DMS53 treated with DMSO at 0.1 percent for 48 hours (cell line): Measurements from ENCODE around the gene ATP2A3.
"Not testable (repeated sequence)": the region's sequence is repeated elsewhere in the genome, so short reads cannot be mapped to it uniquely, and the experiment has no call there.

Source experiments
- DNase-seq: peaks from one replicate; lab custom pipeline; 2025; ENCODE audit not compliant: unreplicated experiment; lab: John Stamatoyannopoulos, UW

The ATP2A3 gene

DNA sequence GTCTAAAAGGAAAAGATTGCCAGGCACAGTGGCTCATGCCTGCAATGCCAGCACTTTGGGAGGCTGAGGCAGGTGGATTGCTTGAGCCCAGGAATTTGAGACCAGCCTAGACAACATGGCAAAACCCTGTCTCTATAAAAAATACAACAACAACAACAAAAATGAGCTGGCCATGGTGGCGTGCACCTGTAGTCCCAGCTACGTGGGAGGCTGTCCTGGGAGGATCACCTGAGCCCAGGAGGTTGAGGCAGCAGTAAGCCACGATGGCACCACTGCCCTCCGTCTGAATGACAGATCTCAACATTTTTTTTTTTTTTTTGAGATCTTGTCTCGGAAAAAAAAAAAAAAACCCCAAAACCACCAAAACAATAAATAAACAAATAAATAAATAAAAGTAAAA is 28.1 kb upstream of the ATP2A3 start:
- DNase-seq, result no peak

DNA sequence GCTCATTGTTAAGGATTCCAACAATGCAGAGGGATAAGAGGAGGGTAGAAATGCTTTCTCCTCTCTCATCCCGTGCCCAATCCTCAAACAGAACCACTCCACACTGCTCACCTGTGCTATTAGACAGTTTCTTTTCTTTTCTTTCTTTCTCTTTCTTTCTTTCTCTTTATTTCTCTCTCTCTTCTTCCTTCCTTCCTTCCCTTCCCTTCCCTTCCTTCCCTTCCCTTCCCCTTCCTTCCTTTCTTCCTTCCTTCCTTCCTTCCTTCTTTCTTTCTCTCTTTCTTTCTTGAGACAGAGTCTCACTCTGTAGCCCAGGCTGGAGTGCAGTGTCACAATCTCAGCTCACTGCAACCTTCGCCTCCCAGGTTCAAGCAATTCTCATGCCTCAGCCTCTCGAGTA is 27.5 kb upstream of the ATP2A3 start:
- not testable (repeated sequence) for DNase-seq

DNA sequence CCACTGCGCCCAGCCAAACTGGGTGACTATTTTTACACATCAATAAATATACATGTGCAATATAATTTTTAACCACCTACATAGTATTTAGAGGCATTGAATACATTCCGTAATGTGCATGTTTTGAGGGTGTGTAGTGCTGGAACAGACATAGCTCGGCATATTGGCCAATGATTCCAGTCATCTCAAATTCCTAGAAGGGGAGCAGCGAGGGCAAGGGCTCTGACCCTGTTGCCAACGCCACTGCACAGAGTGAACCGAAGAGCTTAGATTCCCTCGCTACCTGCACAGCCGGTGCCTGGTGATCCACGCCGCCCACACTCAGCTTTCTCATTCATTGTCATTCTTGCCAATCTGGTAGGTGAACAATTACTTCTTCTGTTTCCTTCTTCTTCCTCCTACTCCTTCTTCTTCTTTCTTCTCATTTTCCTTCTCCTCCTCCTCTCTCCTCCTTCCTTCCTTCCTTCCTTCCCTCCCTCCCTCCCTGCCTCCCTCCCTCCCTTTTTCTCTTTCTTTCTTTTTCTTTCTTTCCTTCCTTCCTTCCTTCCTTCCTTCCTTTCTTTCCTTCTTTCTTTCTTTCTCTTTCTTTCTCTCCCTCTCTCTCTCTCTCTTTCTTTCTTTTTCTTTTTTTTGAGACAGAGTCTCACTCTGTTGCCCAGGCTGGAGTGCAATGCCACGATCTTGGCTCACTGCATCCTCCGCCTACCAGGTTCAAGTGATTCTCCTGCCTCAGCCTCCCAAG is 26.3 kb upstream of the ATP2A3 start:
- no peak for DNase-seq

DNA sequence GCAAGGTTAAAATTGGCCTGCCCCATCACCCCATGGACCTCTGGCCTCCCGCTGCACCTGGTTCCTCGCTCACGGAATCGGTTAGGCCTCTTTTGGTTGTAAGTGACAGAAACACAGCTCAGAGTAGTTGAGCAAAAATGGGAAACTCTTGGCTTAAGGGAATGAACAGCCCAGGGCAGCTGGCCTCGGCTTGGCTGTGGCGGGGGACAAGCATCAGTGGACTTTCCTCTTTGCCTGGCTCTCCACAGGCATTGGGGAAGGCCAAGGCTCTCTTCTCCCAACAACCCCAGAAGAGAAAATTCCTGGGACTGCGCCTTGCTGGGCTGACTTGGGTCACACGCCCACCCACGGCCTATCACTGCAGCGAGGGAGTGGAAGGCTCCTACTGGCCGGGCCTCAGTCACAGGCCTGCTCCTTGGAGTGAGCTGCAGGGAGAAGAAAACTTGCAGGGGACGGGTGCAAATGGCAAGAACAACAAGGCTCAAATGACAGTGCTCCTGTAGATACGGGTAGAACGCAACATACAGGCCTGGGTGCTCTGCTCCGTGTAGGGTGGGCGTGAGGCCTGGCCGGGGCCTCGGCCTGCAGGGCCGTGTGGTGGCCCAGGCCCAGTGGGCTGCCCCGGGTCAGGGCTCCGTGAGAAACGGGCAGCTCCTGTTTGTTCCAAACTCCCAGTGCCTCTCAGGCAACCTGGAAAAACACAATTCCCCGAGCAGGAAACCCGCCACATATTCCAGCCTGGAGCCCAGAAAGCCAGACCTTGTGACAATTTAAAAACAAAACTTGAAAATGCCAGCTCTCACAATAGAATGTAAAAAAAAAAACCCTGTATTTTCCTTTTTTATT is 25.0 kb upstream of the ATP2A3 start:
- DNase-seq, result no peak

DNA sequence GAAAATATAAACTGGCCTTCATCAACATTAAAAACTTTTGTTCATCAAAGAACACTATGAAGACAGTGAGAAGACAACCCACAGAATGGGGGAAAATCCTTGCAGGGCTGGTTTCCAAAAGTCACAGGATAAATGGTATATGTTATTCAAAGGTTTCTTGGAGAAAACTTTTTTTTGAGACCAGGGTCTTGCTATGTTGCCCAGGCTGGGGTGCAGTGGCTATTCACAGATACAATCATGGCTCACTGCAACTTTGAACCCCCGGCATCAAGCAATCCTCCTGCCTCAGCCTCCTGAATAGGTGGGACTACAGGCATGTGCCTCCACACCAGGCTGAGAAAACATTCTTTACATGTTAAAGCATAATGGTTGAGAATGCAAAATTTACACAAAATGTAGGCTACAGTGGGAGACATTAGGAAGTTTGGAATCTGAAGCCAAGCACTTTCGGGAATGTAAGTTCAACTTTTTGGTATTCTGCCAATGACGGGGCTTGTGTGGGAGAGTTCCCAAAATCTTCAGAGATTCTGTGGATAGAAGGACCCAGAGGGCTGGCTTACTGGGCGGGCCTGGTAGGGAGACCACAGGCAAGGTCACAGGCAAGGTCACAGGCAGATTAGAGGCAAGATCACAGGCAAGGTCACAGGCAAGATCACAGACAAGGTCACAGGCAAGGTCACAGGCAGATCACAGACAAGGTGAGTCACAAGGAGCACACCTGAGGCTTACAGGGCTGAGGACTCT is 24.2 kb upstream of the ATP2A3 start:
- no peak for DNase-seq

DNA sequence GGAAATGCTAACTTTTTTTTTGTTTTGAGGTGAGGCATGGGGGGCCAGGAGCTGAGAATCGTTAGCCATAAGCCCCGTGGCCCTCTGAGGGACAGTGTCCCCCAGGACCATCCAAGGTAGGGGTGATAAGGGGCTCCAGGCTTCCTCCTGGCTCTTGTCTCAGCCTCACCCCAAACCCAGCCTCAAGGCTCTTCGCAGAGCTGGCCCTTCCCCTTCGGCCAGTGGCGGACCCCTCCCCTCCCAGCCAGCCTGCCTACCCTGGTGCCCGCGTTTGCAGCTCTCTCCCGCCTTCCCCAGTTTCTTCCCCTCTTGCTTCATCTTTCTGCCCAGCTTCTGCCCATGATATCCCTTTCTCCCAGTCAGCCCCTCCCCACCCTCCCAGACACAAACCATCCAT is 22.7 kb upstream of the ATP2A3 start:
- DNase-seq, result no peak

DNA sequence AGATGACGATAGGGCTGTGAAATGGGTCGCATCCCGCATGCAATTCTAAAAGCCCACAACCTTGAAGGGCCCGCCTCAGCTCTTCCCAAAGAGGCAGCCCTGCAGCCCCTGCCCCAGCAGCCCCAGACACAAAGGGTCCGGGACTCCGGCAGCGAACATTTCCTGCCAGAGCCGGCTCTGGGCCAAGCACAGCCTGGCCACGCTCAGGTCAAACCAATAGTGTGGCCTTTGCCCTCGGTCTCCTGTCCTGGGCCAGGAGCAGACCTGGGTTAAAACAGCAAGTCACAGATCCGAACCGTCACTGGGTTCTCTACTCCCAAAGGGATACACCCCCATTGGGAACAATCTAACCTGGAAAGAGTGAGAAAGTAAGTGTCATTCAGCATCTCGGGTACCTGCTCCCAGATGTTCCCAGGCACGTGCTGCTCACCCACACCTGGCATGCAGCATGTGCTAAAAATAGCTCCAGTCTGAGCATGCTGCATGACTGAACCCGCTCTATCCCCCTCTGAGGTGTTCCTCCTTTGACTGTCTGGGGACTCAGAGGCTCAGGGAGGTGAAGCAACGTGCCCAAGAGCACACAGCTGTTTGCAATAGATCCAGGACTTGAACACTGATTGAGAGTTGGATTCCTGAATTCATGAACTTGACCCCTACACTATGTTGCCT is 22.2 kb upstream of the ATP2A3 start:
- no peak for DNase-seq

DNA sequence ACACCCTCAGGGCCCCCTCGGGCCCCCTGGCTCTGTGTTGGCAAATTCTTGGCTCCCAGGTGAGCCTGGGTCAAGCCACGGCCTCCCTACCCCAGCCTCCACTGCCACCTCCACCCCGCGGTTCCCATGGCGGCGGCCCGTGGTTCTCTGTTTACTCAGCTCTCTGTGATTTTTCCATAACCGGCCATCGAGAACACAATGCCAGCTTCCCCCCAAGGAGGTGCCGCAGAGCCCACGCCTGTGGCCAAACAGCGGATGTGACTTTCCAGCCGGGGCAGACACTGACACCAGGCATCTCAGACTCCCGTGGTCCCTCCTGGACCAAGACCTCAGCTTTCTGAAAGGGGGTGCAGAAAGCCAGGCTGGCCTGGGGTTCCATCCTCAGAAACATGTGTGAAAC is 21.6 kb upstream of the ATP2A3 start:
- DNase-seq, result no peak

DNA sequence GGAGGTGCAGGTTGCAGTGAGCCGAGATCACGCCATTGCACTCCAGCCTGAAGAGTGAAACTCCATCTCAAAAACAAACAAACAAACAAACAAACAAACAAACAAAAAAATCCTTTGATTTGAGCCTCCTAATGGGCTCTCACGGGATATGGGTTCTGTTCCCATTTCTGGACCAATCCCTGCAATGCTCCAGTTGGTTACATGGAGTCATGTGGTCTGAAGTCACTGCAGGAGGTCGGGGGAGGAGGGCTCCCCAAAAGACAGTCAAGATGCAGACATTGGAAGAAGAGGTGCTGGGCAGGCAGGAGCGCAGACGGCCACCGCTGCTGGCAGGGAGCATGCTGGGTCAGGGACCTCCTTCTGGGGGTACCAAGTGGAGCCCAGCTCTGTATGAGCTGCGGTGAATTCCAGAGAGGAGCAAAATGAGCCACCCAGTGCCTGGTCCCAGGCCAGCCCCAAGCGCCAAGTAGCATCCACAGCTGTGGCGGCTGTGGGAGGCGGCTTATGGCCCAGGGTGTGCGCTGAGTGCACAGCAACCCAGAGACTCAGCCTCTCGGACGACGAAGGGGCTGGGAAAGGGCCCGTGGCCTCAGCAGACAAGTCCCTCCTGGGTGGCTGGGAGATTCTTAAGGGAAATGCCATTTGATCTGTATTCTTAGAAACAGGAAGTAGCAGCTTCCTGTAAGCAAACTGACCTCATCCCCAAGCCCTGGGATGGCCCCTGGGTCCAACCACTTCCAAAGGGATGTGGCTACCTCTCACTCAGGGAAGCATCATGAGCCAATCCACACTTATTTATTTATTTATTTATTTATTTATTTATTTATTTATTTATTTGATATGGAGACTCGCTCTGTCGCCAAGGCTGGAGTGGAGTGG is 19.6 kb upstream of the ATP2A3 start:
- DNase-seq, result no peak

DNA sequence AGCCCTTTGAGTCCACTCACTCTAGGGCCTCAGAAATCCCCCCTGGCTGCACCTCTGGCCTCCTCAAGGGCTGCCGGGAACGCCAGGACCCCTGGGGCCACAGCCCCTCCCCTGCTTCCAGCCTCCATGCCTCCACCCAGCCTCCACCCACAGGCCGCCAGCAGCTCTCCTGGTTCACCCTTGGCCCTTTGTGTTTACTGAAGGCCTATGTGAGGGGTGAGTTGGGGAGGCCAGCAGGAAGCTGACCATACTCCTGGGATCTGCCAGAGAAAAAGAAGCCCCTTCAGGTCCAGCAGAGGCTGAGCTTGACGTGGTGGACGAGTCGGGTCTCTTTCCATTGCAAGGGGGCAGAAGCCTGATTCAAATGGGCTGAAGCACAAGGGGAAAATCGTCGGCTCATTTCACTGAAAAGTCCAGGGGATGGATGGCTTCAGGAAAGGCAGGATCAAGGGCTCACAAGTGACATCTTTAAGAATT is 18.3 kb upstream of the ATP2A3 start:
- no peak for DNase-seq

DNA sequence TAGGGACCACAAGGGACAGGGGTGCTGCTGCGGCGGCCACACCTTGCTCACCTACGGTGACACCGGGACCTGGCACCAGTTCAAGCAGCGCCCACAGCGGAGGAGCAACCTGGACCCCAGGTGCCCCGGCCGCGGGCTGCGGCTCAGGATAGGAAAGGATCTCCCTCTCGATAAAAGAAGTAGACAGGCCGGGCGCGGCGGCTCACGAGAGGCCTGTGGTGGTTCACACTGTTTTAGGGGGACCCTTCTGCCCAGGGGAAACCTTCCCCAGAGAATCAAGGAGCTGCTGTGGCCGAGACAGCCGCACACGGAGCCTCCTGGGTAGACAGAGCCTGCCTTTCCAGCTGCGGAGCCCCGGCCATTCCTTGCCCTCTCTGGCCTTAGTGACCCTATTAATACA is 17.9 kb upstream of the ATP2A3 start:
- no peak for DNase-seq

DNA sequence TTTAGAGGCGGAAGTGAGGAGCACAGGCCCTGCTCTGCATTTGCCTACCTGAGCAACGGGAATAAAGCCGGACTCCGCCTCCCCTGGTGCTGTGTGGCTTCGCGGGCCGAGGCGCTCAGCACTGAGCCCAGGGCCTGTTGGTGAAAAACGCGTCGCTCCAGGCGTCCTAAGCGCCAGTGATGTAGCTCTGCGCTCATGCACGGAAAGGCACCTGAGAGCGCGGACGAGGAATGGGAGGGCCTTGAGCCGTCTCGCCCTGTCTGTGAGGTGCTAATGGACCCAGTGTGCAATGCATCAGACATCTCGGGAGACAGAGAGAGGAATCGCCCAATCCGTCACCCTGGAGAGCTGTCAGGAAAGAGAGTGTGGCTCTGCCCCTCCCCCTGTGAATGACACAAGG is 17.2 kb upstream of the ATP2A3 start:
- DNase-seq, result no peak

DNA sequence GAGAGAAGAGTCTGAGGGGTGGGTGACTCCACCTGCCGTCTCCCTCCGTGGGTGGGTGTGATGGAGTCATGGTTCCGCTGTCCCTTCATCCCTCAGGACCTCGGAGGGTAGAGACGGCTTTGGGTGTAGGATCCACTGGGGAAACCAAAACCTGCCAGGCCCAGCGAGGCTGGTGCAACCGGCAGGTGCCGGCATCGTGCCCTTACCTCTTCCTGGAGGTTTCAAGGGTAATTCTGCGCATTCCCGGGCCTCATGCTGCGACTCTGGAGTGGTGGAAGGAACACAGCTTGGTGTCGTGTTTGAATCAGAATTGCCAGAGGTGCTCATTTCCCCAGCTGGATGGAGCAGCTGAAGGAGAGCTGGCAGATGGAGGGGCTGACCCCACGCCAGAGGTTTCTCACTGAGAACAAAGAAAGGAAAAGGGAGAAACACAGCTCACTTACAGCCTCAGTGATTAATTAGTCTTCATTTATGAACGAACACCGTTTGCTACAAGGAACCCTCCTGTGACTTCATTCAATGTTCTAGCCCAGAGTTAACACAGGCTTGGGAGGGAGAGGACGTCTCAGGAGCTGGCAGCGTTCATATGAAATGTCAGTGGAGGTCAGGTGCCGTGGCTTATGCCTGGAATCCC is 16.3 kb upstream of the ATP2A3 start:
- no peak for DNase-seq

DNA sequence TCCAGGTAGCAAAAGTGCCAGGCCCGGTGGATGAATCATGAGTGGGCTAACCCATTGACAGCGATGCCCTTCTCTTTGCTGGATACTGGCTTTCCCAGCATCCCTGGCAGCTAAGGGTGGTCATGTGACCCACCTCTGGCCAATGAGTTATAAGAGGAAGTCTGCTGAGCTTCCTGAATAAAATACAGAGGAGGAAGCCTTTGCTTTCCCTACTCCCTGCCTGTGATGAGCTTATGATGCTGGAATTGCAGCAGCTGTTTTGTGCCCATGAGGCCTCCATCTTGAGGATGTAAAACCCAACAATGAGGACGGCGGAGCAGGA is 15.0 kb upstream of the ATP2A3 start:
- DNase-seq, result no peak

DNA sequence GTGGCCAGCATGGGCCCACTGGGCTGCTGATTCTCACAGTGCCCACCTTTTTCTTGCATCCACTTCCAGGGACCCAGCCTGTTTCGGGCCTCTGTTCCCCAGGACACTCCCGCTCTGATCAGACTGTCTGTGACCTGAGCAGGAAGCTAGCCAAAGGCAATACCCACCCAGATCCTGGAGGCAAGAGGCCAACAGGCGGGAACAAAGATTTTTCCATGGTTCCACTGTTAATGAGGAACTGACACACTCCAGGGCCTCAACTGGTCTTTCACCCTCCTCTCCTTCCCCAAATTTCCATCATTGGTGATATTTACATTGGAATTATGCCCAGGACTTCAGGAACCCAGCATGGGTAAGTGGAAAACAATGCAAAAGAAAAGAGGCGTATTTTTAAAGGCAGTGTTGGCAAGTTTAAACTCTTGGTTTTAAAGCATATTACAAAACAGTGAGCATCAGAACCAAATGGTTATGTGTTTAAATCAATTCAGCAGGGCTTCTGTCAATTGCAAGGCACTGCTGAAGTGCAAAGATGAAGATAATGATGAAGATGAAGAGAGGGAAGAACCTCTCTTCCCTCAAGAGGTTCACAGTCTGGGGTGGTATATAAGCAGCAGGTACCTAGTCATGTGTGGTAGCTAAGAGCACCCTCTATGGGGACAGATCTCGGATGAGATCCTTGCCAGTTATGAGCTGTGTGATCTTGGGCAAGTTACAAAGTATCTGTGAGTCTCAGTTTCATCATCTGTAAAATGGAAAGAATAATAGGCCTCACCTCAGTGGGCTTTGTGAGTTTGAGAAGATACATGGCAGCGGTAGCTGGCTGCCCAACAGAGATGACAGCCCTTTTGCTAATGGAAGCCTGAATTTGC is 14.4 kb upstream of the ATP2A3 start:
- no peak for DNase-seq

DNA sequence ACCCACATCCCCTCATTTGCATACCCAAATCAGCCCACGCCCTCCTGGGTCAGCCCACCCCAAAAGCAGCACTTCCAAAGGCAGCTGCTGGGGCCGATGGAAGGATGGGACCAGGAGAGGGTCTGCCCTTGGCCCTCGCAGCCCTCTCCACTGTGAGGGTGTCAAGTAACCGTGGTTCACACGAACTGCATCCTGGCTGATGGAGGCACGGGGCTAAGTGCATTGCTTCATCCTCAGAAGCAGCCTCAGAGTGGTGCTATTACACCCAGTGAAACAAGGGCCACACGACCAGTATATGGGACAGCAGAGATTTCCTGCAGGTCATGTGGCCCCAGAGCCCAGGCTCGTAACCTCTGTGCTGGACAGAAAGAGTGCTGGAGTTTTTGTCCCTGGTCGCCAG is 13.2 kb upstream of the ATP2A3 start:
- no peak for DNase-seq

DNA sequence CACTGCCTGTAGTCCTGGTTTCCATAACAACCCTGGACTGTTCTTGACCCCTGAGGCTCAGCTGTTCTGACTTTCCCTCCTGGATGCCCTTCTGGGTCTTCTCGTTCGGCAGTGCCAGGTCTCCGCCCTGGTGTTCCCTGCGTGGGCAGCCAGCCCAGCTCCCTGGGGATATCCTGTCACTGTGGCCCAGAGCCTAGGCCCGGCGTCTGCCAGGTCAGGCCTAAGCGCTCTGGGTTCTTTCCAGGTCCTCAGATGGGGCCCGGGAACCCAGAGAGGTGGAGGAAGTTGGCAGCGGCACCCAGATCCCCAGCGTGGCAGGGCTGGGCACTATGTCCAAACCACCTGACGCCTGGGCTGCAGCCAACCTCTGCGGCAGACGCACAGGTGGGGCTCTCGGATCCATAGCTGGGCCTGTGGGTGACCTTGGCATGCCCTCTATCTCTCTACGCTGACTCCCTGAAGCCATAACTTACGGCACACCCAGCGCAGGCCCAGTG is 12.5 kb upstream of the ATP2A3 start:
- DNase-seq, result no peak

DNA sequence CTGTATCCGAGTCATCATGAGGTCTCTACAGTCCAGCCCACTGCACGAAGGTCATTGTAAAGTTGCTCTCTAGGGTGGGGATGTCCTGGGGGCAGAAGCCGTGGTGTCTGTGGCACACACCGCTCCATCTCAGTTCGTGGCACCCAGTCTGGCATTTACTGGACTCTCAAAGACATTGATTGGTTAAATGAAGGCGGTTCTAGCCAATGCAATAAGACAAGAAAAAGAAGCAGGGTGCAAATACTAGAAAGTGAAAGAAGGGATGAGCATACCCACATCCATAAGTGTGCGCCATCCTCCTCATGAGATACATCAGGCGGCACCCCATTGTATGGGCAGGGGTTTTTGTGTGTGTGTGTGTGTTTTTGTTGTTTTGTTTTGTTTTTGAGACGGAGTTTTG is 10.7 kb upstream of the ATP2A3 start:
- no peak for DNase-seq
